ENCODE results near the gene SLC9A1.

The SLC9A1 gene

DNA sequence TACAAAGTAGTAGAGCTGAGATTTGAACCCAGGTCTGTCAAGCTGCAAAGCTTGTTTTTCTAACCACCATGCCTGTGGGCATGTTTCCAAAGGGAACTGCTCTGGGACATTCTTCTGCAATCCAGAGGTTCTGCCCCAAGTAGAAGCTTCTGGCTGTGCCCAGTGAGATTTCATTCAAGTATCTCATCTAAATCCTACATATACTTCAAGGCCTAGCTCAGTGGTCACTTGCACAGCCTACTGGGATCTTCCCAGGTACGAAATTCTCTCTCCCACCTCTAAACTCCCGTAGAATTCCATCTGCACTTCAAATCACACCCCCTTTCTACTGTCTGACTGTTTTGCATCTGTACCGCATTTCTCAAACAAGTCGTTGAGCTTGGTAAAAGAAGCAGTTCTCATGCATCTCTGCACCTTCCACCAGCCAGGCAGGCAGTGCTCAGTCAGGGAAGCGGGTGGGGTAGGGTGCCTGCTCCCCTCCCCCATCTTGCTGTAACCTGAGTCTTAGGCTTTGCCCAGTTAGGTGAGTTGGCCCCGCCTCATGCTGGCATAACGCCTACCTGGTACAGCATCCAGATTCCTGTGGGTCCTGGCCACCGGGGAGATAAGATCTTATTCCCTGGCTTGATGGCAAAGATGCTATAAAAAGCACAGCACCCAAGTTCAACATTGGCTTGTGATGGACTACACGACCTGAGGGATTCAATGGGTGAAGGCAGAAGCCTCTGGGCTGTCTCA lies 13.5 kb downstream of the SLC9A1 start:
- no peak for DNase-seq (ENCODE audit: low spot score)
- H3K27ac ChIP-seq: no peak overlapping the region
- no peak overlapping the region for H3K4me3 ChIP-seq
- TF ChIP-seq, protein P1, sequence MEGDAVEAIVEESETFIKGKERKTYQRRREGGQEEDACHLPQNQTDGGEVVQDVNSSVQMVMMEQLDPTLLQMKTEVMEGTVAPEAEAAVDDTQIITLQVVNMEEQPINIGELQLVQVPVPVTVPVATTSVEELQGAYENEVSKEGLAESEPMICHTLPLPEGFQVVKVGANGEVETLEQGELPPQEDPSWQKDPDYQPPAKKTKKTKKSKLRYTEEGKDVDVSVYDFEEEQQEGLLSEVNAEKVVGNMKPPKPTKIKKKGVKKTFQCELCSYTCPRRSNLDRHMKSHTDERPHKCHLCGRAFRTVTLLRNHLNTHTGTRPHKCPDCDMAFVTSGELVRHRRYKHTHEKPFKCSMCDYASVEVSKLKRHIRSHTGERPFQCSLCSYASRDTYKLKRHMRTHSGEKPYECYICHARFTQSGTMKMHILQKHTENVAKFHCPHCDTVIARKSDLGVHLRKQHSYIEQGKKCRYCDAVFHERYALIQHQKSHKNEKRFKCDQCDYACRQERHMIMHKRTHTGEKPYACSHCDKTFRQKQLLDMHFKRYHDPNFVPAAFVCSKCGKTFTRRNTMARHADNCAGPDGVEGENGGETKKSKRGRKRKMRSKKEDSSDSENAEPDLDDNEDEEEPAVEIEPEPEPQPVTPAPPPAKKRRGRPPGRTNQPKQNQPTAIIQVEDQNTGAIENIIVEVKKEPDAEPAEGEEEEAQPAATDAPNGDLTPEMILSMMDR (IDR thresholded peaks at IDR 0.05): no peak

DNA sequence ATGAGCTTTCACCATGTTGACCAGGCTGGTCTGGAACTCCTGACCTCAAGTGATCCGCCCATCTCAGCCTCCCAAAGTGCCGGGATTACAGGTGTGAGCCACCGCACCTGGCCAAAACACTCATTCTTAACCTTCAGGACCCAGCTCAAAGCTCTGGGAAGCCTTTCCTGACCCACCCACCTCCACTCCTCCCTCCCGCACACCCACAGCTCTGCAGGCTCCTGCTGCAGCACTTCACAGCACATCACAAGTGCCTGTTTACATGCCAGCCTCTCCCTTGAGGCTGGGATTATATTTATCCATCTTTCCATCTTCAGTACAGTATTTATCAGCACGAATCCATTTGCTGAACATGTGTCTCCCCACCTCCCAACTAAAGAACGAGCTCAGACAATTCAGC lies 14.9 kb downstream of the SLC9A1 start:
- no peak for DNase-seq (ENCODE audit: low spot score)
- H3K27ac ChIP-seq: no peak overlapping the region
- TF ChIP-seq, protein P1 (IDR thresholded peaks at IDR 0.05): no peak
- no peak overlapping the region for H3K4me3 ChIP-seq

DNA sequence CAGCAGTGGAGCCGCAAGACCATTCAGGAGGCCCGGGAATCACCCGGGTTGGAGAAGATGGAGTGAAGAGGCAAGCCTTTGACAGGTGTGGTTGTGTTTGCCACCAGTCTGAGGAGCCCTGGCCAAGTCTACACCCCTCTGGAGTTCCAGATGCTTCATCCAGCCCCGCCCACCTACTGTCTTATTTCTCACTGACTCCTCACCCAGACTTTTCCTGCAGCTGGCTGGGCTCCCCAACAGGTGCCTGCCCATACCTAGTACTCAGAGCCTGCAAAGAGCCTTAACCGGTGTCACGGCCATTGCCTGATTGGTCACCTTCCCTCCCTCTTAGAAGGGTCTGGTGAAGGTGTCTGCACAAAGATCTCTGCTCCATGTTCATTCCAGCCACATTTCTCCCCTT lies 16.0 kb downstream of the SLC9A1 start:
- H3K27ac ChIP-seq: no peak overlapping the region
- no peak for DNase-seq (ENCODE audit: low spot score)
- TF ChIP-seq, protein P1 (IDR thresholded peaks at IDR 0.05): no peak
- no peak overlapping the region for H3K4me3 ChIP-seq

DNA sequence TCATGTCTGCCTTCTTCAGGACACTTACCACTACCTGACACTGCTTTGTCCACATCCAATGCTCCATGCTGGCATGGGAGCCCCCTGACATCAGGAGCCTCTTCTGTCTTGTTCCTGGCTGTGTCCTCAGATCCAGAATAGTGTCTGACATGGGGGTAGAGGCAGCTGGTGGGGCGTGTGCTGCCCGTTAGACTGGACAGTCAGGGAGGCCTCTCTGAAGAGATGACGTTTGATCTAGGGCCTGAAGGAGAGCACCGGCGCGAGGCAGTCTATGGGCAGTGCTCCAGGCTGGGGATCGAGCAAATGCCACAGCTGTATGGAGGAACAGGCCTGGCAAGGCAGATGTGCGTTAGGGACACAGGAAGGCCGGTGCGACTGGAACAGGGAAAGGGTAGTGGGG lies 16.6 kb downstream of the SLC9A1 start:
- DNase-seq (ENCODE audit: low spot score): no peak
- TF ChIP-seq, protein P1 (IDR thresholded peaks at IDR 0.05): no peak
- H3K4me3 ChIP-seq: no peak overlapping the region
- no peak overlapping the region for H3K27ac ChIP-seq

DNA sequence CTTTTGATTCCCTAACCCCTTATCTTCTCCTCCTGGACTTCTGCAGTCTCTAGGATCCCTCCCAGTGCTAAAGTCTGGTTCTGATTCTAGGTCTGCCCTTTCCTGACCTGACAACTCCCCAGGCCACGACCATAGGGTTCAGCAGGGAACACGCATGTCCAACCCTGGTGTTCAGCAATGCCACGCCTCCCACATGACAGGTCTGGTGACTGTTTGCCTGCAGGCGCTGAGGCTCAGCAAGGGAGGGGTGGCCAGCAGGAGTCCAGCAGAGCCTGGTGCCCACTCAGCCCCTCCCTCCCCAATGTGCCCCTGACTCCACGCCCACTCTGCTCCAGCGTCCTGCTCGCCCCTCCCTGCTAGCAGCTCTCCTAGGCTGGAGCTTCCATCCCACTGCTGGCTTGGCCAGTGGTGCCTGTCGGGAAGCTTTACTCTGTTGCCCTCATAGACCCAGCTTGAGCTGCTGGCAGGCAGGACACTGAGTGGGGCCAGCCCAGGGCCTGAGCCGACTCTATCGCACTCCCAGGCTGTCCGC lies 17.3 kb downstream of the SLC9A1 start:
- Histone ChIP-seq H3K4me3 (no peak overlapping the region), H3K27ac (peak overlapping the region in 1 of 2 donors; percentile 21)
- no peak for DNase-seq (ENCODE audit: low spot score)
- TF ChIP-seq, protein P1 (IDR thresholded peaks at IDR 0.05): no peak

DNA sequence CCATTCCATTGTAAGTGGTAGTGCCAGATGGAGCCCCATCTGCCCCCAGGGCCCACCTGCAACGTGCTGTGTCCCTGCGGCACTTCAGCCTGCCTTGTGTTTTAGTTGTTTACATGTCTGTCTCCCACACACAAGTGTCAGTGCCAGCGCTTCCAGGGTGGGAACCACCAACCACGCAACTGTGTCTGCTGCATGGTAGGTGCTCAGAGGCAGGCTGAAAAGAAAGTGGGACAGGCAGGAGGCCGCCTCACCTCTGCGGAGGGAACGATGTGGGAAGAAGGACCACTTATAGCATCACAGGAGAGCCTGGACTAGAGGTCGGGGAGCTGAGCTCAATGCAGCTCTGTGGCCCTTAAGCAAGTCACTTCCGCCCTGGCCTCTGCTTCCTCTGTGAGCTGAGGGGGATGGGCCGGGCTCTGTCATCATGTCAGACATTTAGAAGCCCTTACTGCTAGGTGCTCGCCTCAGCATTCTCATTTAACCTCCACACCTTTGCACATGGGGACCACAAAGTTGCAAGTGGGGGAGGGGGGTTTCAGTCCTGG lies 17.9 kb downstream of the SLC9A1 start:
- DNase-seq (ENCODE audit: low spot score): no peak
- no peak overlapping the region for H3K4me3 ChIP-seq
- peak overlapping the region in 1 of 2 donors; percentile 41 for H3K27ac ChIP-seq
- TF ChIP-seq, protein P1 (IDR thresholded peaks at IDR 0.05): no peak

DNA sequence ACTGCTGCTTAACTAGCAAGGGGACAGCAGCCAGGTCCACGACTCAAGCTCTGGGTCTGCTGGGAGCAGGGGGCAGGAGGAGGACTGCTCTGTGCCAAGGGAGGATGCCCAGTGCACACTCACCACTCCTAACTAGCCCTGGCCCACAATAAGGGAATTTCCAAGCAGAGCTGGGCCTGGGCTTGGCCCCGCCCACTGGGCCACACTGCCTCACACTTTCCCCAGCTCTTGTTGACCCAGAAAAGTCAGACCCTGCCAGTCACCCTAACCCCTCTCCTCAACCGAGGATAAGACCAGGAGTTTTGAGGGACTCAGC lies 18.7 kb downstream of the SLC9A1 start:
- DNase-seq (ENCODE audit: low spot score): no peak
- no peak overlapping the region for H3K4me3 ChIP-seq
- peak overlapping the region in 1 of 2 donors; percentile 41 for H3K27ac ChIP-seq
- TF ChIP-seq, protein P1 (IDR thresholded peaks at IDR 0.05): no peak
